ENCODE results near the gene ROBO3. TPM values are rescaled to one million over a fixed set of nuclear protein-coding genes. Genes with fewer than 3 reads are reported as not detected.

ROBO3 gene
- total RNA-seq, 1 donor from 2014 or later: 57.0 TPM

DNA sequence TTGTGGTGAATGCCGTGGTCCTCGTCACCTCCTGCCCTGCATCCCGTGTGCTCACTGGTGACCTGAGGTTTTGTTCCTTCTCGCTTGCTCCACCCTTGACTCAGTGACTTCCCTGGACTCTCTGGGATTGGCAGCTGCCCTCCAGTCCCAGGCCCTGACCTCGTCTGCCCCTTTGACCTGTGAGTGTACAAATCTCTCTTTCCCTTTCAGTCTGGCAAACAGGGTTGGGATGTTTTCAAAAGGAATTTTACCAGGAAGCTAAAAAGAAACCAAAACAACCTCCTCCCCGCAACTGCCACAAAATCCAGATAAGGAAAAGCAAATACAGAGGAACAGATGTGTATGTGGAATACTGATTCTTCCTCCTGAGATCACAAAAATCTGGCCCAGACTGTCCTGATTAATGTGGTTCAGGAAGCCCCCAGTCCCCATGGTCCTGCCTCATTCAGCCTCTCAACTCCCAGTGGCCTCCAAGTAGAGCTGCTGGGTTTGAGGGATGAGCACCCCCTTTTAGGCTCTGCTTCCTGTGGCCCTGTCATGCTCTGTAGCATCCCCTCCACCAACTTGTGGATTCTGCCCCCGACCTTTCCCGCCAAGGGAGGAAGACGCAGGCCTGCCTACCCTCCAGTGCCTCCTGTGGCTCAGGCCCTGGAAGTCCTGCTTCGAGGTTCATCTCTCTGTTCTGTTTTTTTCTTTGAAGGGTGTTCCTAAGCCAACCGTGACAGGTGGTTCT lies 17.3 kb downstream of the ROBO3 start:
- H3K4me3 ChIP-seq (ENCODE audit: low read depth, low read length): no peak overlapping the region
- no peak for TF ChIP-seq CTCF (IDR thresholded peaks at IDR 0.05; ENCODE audit: insufficient read depth, low read length, poor library complexity, severe bottlenecking)
- DNase-seq (ENCODE audit: low read depth): no peak
- no peaks in the 10 kb centered on the region for H3K36me3 ChIP-seq (ENCODE audit: control insufficient read depth, insufficient read depth, low read length)
- H3K27me3 ChIP-seq (ENCODE audit: control insufficient read depth, insufficient read depth, low read length): no peaks in the 10 kb centered on the region

GRCh38 chr11:124884340-124884739 lies 19.1 kb downstream of the ROBO3 start:
- no peak overlapping the region for H3K4me3 ChIP-seq (ENCODE audit: low read depth, low read length)
- no peak for TF ChIP-seq CTCF (IDR thresholded peaks at IDR 0.05; ENCODE audit: insufficient read depth, low read length, poor library complexity, severe bottlenecking)
- no peaks in the 10 kb centered on the region for H3K36me3 ChIP-seq (ENCODE audit: control insufficient read depth, insufficient read depth, low read length)
- DNase-seq (ENCODE audit: low read depth): no peak
- no peaks in the 10 kb centered on the region for H3K27me3 ChIP-seq (ENCODE audit: control insufficient read depth, insufficient read depth, low read length)

DNA sequence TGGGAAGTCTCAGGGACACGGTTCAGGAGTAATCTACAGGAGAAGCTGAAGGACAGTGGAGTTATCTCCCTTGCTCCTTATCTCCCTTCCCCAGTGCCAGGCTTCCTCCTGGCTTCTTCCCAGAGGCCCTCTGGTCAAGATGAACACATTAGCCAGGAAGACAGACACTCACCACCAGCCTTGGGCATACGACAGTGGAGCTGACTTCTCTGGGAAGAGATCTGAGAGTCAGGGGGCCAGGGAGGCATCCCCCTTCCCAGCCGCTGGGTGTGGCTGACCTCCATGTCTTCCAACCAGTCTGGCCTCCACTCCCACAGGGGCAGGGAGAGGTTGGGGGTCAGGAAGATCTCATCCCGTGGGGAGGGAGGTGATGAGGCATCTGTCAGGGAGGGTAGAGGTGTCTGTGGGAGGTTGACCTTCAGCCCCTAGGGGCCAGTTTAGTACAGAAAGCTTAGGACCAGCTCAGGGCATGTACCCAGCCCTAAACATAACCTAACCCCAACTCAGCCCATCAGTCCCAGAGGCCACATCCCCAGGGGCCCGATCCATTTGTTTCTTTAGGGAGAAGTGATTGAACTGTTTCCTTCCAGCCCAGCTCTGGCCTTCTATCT lies 19.7 kb downstream of the ROBO3 start:
- Histone ChIP-seq H3K4me3 (ENCODE audit: low read depth, low read length) (no peak overlapping the region), H3K27me3 (ENCODE audit: control insufficient read depth, insufficient read depth, low read length) (no peaks in the 10 kb centered on the region), H3K36me3 (ENCODE audit: control insufficient read depth, insufficient read depth, low read length) (no peaks in the 10 kb centered on the region)
- DNase-seq (ENCODE audit: low read depth): no peak
- no peak for TF ChIP-seq CTCF (IDR thresholded peaks at IDR 0.05; ENCODE audit: insufficient read depth, low read length, poor library complexity, severe bottlenecking)

DNA sequence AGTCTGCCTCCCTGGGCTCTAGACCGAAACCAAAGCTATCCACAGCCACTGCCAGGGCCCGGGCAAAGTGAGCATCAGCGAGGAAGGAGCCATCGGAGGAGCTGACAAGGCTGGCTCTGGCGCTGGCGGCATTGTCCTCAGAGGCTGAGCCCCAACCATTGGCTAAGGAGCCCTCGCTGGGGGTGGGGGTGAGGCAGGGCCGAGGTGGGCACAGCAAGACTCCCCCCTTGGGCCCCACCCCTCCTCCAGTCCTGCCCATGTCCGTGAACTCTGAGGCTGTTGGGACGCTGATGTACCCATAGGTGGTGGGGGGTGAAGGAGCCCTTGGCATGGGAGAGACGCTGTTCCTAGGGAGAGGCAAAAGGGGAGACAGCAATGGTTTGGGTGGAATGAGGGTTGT lies 21.2 kb downstream of the ROBO3 start:
- H3K27me3 ChIP-seq (ENCODE audit: control insufficient read depth, insufficient read depth, low read length): no peaks in the 10 kb centered on the region
- no peak overlapping the region for H3K4me3 ChIP-seq (ENCODE audit: low read depth, low read length)
- no peak for TF ChIP-seq CTCF (IDR thresholded peaks at IDR 0.05; ENCODE audit: insufficient read depth, low read length, poor library complexity, severe bottlenecking)
- no peak for DNase-seq (ENCODE audit: low read depth)
- H3K36me3 ChIP-seq (ENCODE audit: control insufficient read depth, insufficient read depth, low read length): no peaks in the 10 kb centered on the region

DNA sequence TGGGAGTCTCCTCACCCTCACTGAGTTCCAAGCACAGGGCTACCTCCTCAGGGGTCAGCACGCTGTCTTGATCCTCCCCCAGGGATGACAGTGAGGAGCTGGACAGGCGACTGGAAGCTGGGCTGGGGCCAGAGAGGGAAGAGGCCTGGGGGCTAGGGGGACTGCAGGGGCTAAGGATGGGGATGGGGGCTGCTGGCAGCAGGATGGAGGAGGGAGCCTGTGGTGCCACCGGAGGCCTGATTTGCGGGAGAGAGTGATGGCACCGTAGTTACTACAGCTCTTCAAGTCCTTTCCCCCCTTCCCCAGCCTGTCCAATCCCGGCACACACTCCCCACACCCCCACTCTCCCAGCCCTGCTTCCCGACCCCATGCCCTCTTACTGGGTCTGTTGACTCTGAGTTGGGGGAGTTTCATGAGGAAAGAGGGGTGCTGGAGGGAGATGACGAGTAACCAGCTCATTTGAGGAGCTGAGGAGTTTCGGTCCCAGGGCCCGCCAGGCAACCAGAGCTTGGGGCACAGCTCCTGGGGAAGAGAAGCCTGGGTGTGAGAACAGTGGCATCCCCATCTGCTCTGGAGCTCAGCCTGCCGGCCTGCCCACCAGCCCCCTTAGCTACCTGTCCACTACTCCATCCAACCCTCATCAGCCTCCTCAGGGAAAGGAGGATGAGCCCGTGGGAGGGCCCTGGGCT lies 21.9 kb downstream of the ROBO3 start:
- DNase-seq (ENCODE audit: low read depth): no peak
- Histone ChIP-seq H3K27me3 (ENCODE audit: control insufficient read depth, insufficient read depth, low read length) (no peaks in the 10 kb centered on the region), H3K4me3 (ENCODE audit: low read depth, low read length) (no peak overlapping the region), H3K36me3 (ENCODE audit: control insufficient read depth, insufficient read depth, low read length) (no peaks in the 10 kb centered on the region)
- no peak for TF ChIP-seq CTCF (IDR thresholded peaks at IDR 0.05; ENCODE audit: insufficient read depth, low read length, poor library complexity, severe bottlenecking)

Data from kidney epithelial cell (primary cell).